A549 (cell line): ENCODE data around the gene NDUFS2.

Source experiments
- CBX2 ChIP-seq: fragments of 200-600 bp; sonication (generic); IDR thresholded peaks from 2 replicates; pipeline ENCODE4 v1.6.1; 2016; ENCODE audit warnings: low read depth, mild to moderate bottlenecking, borderline replicate concordance
- CEBPB ChIP-seq, 2 experiments: fragments of >200 bp in 1 of 2; sonication (Bioruptor Twin) in 1 of 2; formaldehyde crosslinking in 1 of 2; IDR thresholded peaks; 2 replicates each; pipeline ENCODE4 v1.6.1; 2012 to 2016
- CTCF ChIP-seq: fragments of >200 bp; sonication (Bioruptor Twin); formaldehyde crosslinking; IDR thresholded peaks from 3 replicates; pipeline ENCODE4 v1.5.1; 2016
- HOXA7 ChIP-seq: fragments of 250-450 bp; sonication (Bioruptor Pico); IDR thresholded peaks from 2 replicates; pipeline ENCODE4 v1.5.0; 2020; ENCODE audit warnings: mild to moderate bottlenecking, moderate library complexity
- JUN ChIP-seq, 2 experiments: fragments of >200 bp; sonication (Bioruptor Twin); formaldehyde crosslinking; IDR thresholded peaks; 2 replicates in 1 of 2; 3 replicates in 1 of 2; pipeline ENCODE4 v1.6.1; 2016 to 2017
- KDM1A ChIP-seq: fragments of 200-600 bp; sonication (generic); IDR thresholded peaks from 2 replicates; pipeline ENCODE4 v1.6.1; 2016; ENCODE audit warnings: low read depth, mild to moderate bottlenecking
- MAFK ChIP-seq: fragments of 450-650 bp; IDR thresholded peaks from 2 replicates; pipeline ENCODE4 v1.6.1; 2014; ENCODE audit not compliant: partially characterized antibody
- MAZ ChIP-seq: fragments of 150-350 bp; IDR thresholded peaks from 2 replicates; pipeline ENCODE4 v1.6.1; 2014; ENCODE audit warnings: antibody characterized with exemption, low read depth, low read length, borderline replicate concordance
- POLR2A ChIP-seq: IDR thresholded peaks from 2 replicates; pipeline ENCODE4 v1.6.1; 2012; ENCODE audit warnings: mild to moderate bottlenecking, low read length
- REST ChIP-seq: fragments of 200-600 bp; sonication (generic); IDR thresholded peaks from 2 replicates; pipeline ENCODE4 v1.6.1; 2016; ENCODE audit warnings: antibody characterized with exemption, mild to moderate bottlenecking, moderate library complexity
- RFX5 ChIP-seq: fragments of 450-650 bp; IDR thresholded peaks from 2 replicates; pipeline ENCODE4 v1.7.1; 2014; ENCODE audit warnings: antibody characterized with exemption, mild to moderate bottlenecking, moderate library complexity

- TF ChIP-seq CBX2: no peak
- no peak for TF ChIP-seq CTCF
- TF ChIP-seq POLR2A: no peak
- no peak for TF ChIP-seq REST
- TF ChIP-seq MAFK: no peak
- no peak for TF ChIP-seq JUN (IDR thresholded peaks at IDR 0.05)
- TF ChIP-seq RFX5: no peak
- TF ChIP-seq MAZ: no peak
- TF ChIP-seq KDM1A: no peak
- no peak for TF ChIP-seq CEBPB (IDR thresholded peaks at IDR 0.05)
- no peak for TF ChIP-seq HOXA7 (CRISPR knock-in tag)
Observed at GRCh38 chr1:161171696-161172095, 30.5 kb upstream of the NDUFS2 start.
